HG03565 (cell line): Measurements from ENCODE around the gene LTO1.
"Not testable (repeated sequence)": the region's sequence is repeated elsewhere in the genome, so short reads cannot be mapped to it uniquely, and the experiment has no call there.

Experiments used
- ATAC-seq: cut with Tn5 transposase; IDR thresholded peaks from one replicate; pipeline ENCODE4 v1.9.1; 2021; ENCODE audit warnings: mild to moderate bottlenecking, moderate library complexity; ENCODE audit not compliant: unreplicated experiment

The LTO1 gene

DNA sequence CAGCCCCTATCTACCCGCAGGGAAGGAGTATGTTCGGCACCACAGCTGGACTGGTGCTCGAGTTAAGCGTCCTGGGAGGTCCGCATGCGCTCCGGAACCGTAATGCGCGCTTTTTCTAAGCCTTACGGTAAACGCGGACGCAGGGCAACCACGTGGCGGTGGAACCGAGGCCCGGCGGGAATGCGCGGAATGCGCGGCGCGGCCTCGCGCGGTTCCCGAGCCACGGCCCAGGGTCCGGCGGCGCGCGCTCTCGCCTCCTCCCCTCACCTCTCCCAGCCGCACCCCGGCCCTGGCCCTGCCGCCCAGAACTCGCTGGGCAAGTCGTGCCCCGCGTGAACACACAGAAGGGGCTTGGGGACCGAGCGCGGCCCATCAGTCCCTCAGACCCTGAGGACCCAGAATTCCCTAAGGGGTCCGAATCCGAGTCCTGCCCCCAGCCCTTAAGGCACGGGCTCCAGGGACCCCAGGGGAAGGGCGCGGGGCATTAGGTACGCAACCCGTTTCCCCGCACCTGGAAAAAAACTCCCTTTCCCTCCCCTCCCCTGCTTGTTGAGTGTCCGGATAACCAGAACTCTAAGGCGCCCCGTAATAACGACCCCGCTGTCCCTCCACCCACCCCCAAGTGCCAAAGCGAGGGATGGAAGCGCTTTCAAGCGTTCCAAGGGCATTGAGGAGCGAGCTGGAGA, 38.5 kb downstream of the LTO1 start:
- ATAC-seq = no peak

DNA sequence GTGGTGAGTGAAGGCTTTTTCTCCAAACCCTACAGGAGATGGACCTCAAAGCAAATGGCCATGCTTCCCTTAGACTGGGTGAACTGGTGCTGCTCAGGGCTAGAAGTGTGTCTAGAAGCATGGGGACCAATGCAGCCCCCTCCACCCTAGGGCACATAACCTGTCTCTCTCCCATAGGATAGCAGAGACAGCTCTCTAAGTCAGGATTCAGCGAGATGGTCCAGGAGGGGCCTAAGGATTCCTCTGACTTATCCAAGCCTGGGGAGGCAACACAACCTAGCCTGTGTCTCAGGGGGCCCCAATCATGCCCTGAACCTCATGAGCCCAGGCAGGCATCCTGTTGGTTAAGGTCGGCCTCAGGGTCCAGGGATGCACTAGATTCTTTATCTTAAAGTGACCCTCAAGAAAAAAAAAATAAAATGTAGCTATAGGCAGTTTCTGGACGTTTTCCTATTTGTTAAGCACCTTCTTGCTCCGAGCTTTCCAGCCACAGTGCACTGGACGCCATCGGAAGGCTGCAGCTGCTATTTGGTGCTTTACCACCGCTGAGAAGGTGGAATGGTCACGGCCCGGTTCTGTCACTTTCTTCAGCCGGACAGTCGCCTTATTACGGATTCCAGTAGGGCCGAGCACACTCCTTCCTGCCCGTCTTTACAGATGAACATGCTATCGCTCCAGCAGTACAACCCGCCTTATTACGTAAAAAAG, 39.2 kb downstream of the LTO1 start:
- ATAC-seq = no peak

DNA sequence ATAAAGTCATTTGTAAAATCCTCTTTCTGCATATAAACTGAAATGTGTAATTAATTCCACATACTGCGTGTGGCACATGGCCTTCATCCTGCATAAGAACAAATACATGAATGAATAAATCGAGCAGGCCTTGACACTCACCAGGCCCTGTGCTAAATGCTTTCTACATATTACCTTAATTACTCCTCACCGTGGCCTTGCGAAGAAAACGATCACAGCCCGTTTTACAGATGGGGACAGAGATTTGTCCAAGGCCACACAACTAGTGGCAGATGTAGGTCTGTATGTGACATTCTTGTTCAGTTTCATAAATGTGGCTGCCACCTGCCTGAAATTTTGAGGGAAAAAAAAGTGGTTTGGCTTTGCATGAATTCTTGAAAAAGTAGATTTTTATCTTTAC, 40.0 kb downstream of the LTO1 start:
- ATAC-seq = no peak

DNA sequence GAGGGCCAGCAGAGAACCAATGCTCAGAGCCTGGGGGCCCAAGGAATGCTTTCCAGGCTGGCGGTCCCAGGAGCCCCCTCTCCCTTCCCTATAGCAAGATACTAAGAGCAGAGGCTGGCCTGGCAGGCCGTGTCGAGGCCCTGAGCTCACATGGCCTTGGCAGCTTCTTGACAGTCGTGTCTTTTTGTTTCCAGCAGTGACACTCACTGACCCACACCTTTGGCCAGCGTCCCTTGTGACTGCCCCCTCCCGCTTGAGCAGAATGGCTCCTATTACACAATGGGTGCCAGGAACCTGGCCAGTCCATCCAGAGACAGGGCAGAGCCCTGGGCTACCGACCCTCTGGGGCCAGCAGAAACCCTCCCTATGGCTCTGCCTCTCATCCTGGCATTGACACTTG, 40.6 kb downstream of the LTO1 start:
- ATAC-seq = no peak

DNA sequence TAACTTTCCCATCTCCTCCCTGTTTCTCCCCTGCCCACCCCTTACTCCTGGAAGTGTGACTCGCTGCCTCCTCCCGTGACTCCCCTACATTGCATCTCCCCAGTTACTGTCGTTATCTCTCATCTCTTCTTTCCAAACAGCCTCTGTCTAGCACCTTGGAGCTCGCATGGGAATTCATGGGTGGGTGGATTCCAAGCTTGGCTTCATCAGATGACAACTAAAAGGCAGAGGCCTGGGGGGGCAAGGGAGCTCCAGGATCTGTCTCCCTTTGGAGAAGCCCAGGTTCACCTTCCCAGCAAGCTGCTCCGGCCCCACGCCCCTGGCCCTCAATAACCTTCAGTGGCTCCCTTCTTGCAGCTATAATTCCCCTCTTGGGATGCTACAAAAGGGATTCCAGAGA, 41.1 kb downstream of the LTO1 start:
- ATAC-seq = no peak

DNA sequence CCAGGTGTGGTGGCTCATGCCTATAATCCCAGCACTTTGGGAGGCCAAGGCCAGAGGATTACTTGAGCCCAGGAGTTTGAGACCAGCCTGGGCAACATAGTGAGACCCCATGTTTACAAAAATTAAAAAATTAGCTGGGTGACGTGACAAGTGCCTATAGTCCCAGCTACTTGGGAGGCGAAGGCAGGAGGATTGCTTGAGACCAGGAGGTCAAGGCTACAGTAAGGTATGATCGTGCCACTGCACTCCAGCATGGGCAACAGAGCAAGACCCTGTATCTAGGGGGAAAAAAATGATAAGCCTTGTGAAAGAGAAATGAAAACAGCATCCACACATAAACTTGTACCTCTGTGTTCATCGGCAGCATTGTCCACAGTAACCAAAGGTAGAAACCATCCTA, 42.3 kb downstream of the LTO1 start:
- ATAC-seq = no peak

DNA sequence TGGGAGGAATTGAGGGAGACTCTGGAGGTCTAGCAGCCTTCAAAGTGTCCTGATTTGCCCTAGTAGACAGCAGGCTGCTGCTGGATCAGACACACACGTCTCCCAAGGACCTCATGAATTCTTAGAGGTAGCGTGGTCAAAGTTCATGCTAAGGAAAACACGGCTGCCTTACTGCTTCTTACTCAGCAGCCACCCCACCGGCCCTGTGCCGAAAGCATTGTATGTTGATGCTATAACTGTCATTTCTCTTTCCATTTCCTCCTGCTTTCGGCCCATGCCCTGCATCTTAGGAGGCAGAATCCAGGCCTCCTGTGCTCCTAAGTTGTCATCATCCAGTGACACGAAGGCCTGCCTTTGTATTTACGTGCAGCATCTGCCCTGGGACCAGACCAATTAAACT, 44.7 kb downstream of the LTO1 start:
- no peak for ATAC-seq

DNA sequence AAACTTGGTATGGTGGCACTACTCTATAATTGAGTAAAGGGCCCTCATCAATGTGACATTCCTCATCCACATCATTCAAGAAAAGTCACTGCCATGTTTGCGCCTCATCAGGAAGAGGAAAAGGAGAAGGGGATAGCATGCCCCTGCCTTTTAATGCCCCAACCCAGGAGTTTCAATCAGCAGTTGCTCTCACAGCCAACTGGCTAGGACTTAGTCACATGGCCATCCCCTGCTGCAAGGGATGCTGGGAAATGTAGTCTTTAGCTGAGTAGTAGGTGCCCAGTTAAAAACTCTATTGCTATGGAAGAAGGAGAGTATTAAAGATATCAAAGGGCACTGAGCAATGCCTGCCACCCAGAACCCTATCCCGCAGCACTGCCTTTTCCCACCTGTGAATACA, 45.1 kb downstream of the LTO1 start:
- ATAC-seq = no peak

DNA sequence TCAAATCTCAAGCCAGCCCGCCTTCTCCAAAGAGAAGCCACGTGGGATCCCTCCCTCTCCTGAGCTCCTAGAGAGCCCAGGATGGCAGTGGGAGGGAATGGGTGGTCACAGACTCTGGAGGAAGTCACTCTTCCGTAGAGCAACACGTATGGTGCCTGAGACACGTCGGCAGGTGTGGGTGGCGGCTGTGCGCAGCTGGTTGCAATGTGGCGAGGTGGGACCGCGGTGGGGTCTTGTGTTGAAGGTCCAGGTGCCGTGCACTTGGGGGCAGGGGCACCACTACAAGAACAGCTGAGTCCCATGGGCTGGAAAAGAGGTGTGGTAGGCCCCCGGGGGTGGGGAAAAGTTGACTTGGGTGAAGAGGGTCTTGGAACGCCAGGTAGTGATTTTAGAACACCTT, 47.6 kb downstream of the LTO1 start:
- ATAC-seq = no peak

DNA sequence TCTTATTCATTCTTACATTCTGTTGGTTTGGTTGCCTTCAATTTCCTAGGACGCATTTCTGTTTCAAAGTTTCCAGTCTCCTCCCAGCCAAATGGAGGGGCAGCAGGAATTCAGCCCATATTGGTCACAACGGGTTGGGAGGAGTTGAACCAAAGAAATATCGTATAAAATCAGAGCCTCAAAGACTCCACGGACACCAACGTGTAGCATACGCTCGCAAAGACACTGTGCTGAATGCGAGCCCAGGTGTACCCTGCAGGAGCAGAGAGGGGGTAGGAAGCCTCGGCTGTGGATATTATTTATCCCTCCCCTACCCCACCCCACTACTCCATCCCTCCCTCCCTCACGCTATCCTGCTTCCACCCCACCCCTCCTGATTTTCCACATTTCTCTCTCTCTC, 49.7 kb downstream of the LTO1 start:
- ATAC-seq = no peak

DNA sequence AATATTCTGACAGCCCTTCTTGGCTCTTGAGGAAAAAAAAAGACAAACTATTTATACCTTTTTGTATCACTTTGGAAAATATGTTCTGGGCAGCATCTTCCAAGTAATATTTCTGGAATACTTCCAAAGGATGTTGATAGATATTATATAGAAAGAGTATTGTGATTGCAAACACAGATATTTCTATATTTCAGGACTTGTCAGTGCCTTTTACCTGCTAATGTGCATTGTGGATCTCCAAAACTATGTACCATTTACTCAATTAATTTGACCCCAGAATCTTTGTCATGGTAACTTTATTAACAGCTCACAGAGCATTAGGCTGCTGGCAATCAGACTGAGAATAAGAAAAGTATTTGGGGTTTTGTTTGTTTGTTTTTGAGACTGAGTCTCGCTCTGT, 50.9 kb downstream of the LTO1 start:
- ATAC-seq = no peak

DNA sequence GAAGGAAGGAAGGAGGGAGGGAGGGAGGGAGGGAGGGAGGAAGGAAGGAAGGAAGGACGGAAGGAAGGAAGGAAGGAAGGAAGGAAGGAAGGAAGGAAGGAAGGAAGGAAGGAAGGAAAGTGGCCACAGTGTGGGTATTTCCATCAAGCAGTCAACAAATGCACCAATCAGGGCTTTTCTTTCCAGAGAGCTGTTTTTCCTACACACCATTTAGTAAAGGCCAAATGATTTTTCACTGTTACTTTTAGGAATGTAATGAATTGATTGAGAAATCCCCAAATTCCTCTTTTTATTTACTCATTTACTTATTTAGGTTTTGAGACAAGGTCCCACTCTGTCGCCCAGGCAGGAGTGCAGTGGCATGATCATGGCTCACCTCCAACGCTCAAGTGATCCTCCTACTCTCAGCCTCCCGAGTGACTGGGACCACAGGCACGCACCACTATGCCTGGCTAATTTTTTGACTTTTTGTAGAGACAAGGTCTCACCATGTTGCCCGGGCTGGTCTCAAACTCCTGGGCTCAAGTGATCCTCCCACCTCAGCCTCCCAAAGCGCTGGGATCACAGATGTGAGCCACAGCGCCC, 53.0 kb downstream of the LTO1 start:
- ATAC-seq = not testable (repeated sequence)

DNA sequence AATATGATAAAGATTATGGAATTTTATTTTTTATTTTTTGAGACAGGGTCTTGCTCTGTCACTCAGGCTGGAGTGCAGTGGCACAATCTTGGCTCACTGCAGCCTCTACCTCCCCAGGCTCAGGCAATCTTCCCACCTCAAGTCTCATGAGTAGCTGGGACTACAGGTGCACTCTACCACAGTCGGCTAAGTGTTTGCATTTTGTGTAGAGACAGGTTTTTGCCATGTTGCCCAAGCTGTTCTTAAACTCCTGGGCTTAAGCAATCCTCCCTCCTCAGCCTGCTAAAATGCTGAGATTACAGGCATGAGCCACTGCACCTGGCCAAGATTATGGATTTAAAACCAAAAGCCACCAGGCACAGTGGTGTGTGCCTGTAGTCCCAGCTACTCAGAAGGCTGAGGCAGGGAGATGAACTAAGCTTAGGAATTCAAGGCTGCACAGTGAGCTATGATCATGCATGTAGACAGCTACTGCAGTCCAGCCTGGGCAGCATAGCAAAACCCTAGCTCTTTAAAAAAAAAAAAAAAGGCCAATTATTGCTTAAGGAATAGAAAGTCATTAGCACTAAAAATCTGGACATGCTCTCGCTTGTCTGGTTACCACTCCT, 54.4 kb downstream of the LTO1 start:
- ATAC-seq = no peak

DNA sequence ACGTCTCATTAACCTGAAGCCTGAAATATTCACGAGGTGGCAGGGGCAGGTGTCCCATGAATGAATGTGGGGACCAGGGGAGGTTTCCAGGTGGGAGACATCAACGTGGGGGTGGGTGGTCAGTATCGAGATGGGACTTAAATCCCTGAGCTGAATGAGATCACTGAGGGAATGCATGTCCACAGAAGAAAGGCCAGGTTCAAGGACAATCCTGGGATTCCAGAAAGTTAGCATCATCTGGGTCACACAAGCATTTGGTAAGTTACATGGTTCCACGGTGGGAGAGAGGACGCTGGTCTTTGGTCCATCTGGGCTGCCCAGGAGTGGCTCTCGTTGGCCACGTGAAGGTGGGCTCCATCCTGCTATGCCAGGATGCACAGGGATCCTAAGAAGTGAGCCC, 56.9 kb downstream of the LTO1 start:
- no peak for ATAC-seq

DNA sequence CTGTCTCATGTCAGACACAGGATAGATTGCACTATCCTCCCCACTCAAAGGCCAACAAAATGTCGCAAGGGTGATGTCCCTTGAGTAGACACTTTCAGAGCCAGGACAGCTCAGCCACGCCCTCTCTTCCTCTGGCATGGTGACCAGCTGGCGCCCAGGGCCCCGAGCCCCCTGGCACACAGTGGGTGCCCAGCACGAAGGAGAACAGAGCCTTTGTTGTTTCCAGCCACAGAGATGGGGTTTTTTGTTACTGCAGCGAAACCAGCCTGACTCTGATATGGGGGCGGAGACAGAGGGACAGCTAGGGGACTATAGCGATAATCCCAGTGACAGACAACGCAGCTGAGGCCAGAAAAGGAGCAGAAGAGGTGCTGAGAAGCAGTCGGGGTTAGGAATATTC, 57.5 kb downstream of the LTO1 start:
- no peak for ATAC-seq

DNA sequence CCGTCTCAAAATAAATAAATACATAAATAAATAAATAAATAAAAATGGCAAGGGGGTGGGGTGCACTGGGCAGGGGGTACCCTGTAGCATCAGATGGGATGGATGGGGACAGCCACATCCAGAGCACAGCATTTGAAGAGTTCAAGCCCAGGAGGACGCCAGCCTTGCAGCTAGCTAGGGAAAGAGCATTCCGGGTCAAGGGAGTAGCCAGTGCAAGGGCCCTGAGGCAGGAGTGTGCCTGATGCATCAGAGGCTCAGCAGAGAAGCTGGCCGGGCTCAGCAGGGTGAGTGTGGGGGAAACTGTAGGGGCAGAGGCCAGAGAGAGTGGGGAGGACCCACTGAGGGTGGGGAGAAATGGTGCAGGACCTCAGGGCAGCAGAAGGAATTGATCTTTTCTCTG, 57.9 kb downstream of the LTO1 start:
- ATAC-seq = no peak
